HepG2 (cell line): ENCODE measurements around the gene TNFRSF6B. TPM values are rescaled to one million over a fixed set of nuclear protein-coding genes. Genes with fewer than 3 reads are reported as not detected.

Experiments
- ARNT ChIP-seq: fragments of 450-650 bp; IDR thresholded peaks from 2 replicates; pipeline ENCODE4 v1.6.1; 2017
- CREB1 ChIP-seq, 2 experiments: fragments of 450-650 bp in 1 of 2; IDR thresholded peaks; 2 replicates each; pipeline ENCODE4 v1.6.1; 2016 to 2017; ENCODE audit warnings: control low read depth in 1 of 2, mild to moderate bottlenecking in 1 of 2, missing compliant biosample characterization in 1 of 2, missing genetic modification characterization in 1 of 2
- ELF4 ChIP-seq: sonication (generic); formaldehyde crosslinking; IDR thresholded peaks from 2 replicates; pipeline ENCODE4 v1.5.0; 2020; ENCODE audit warnings: missing genetic modification reagents, mild to moderate bottlenecking, moderate library complexity, borderline replicate concordance
- HNRNPH1 ChIP-seq: fragments of 200-400 bp; formaldehyde crosslinking; optimal IDR thresholded peaks from 2 replicates; pipeline ENCODE3; 2017; ENCODE audit warnings: mild to moderate bottlenecking, low read depth, low read length
- POLR2A ChIP-seq, 2 experiments: IDR thresholded peaks; 2 replicates each; pipeline ENCODE4 v1.6.1; 2011; ENCODE audit warnings: low read depth in 2 of 2, low read length in 2 of 2, mild to moderate bottlenecking in 1 of 2, moderate library complexity in 1 of 2; ENCODE audit not compliant: insufficient read depth in 1 of 2
- RAD51 ChIP-seq: fragments of 450-650 bp; IDR thresholded peaks from 2 replicates; pipeline ENCODE4 v1.6.1; 2016; ENCODE audit warnings: borderline replicate concordance
- REPIN1 ChIP-seq: sonication (generic); formaldehyde crosslinking; IDR thresholded peaks from 2 replicates; pipeline ENCODE4 v1.8.0; 2022; ENCODE audit warnings: missing genetic modification reagents, low read depth, mild to moderate bottlenecking, borderline replicate concordance
- RFXAP ChIP-seq: sonication (generic); formaldehyde crosslinking; IDR thresholded peaks from 2 replicates; pipeline ENCODE4 v1.4.0; 2020; ENCODE audit warnings: missing genetic modification reagents, borderline replicate concordance
- THYN1 ChIP-seq: sonication (generic); formaldehyde crosslinking; IDR thresholded peaks from 2 replicates; pipeline ENCODE4 v1.8.1; 2023; ENCODE audit warnings: low read depth, mild to moderate bottlenecking, moderate library complexity, missing genetic modification reagents, borderline replicate concordance
- TSC22D2 ChIP-seq: sonication (generic); formaldehyde crosslinking; IDR thresholded peaks from 2 replicates; pipeline ENCODE4 v1.5.1; 2020; ENCODE audit warnings: missing genetic modification reagents, mild to moderate bottlenecking, borderline replicate concordance
- YY1 ChIP-seq: IDR thresholded peaks from 2 replicates; pipeline ENCODE4 v1.6.1; 2011; ENCODE audit warnings: low read length, low read depth, moderate library complexity, mild to moderate bottlenecking; ENCODE audit not compliant: insufficient read depth, insufficient replicate concordance
- ZMYM2 ChIP-seq: sonication (generic); formaldehyde crosslinking; IDR thresholded peaks from 2 replicates; pipeline ENCODE4 v1.8.0; 2022; ENCODE audit warnings: mild to moderate bottlenecking, missing genetic modification reagents
- ZNF337 ChIP-seq: sonication (generic); formaldehyde crosslinking; IDR thresholded peaks from 2 replicates; pipeline ENCODE4 v1.5.1; 2020; ENCODE audit warnings: missing genetic modification reagents, low read depth, mild to moderate bottlenecking, borderline replicate concordance
- ZNF34 ChIP-seq: sonication (generic); formaldehyde crosslinking; IDR thresholded peaks from 2 replicates; pipeline ENCODE4 v1.4.0; 2020; ENCODE audit warnings: mild to moderate bottlenecking, missing genetic modification reagents, borderline replicate concordance
- ZNF367 ChIP-seq: sonication (generic); formaldehyde crosslinking; IDR thresholded peaks from 2 replicates; pipeline ENCODE4 v1.4.0; 2020; ENCODE audit warnings: missing genetic modification reagents, borderline replicate concordance
- ZNF451 ChIP-seq: sonication (generic); formaldehyde crosslinking; IDR thresholded peaks from 2 replicates; pipeline ENCODE4 v1.5.0; 2020; ENCODE audit warnings: mild to moderate bottlenecking, missing genetic modification reagents
- ZNF569 ChIP-seq: sonication (generic); formaldehyde crosslinking; IDR thresholded peaks from 2 replicates; pipeline ENCODE4 v1.5.0; 2020; ENCODE audit warnings: mild to moderate bottlenecking, missing genetic modification reagents, moderate library complexity, borderline replicate concordance
- ZNF660 ChIP-seq: sonication (generic); formaldehyde crosslinking; IDR thresholded peaks from 2 replicates; pipeline ENCODE4 v1.5.1; 2020; ENCODE audit warnings: mild to moderate bottlenecking, low read depth, missing genetic modification reagents, borderline replicate concordance
- ZNF672 ChIP-seq: sonication (generic); formaldehyde crosslinking; IDR thresholded peaks from 2 replicates; pipeline ENCODE4 v1.8.1; 2022; ENCODE audit warnings: missing genetic modification reagents
- ZNF709 ChIP-seq: sonication (generic); formaldehyde crosslinking; IDR thresholded peaks from 2 replicates; pipeline ENCODE4 v1.5.0; 2020; ENCODE audit warnings: mild to moderate bottlenecking, missing genetic modification reagents
- ZNF737 ChIP-seq: sonication (generic); formaldehyde crosslinking; IDR thresholded peaks from 2 replicates; pipeline ENCODE4 v1.5.0; 2020; ENCODE audit warnings: missing genetic modification reagents, mild to moderate bottlenecking, borderline replicate concordance
- ZNF75D ChIP-seq: sonication (generic); formaldehyde crosslinking; IDR thresholded peaks from 2 replicates; pipeline ENCODE4 v1.8.1; 2023; ENCODE audit warnings: missing genetic modification reagents, mild to moderate bottlenecking, borderline replicate concordance
- polyA plus RNA-seq, 8 experiments: library from polyadenylated mRNA; depleted of rRNA in 3 of 8; stranded (reverse) in 7 of 8; unstranded in 1 of 8; fragments of >200 nt; fragmentation: Illumina TruSeq in 4 of 8; extraction: Trizol in 4 of 8; gene quantifications; 2 replicates each; pipeline versions ENCODE4 v1.2.1 to v1.2.3, GENCODE V29; 2011 to 2016; ENCODE audit warnings: low read depth in 4 of 8, missing spikeins in 1 of 8, mixed read lengths in 1 of 8; ENCODE audit not compliant: insufficient read depth in 1 of 8
- total RNA-seq, 5 experiments: library from RNA; depleted of rRNA; stranded (reverse); fragments of >200 nt; fragmentation: Illumina TruSeq; extraction: Trizol; gene quantifications; 2 replicates each; pipeline ENCODE4 v1.2.3, GENCODE V29; 2016; ENCODE audit warnings: low read depth in 1 of 5
- TF ChIP-seq, protein P1 (sequence below): sonication (generic); formaldehyde crosslinking; IDR thresholded peaks from 2 replicates; pipeline ENCODE4 v1.4.0; 2020; ENCODE audit warnings: missing genetic modification reagents, mild to moderate bottlenecking, borderline replicate concordance
- TF ChIP-seq, protein P2 (sequence below), 2 experiments: fragments of 450-650 bp in 1 of 2; sonication (generic) in 1 of 2; formaldehyde crosslinking; IDR thresholded peaks; 2 replicates each; pipeline versions ENCODE4 v1.5.0 to v1.8.0; 2020 to 2022; ENCODE audit warnings: mild to moderate bottlenecking in 1 of 2, missing genetic modification reagents in 1 of 2

TNFRSF6B gene
- total and polyA plus RNA-seq, 2 of the 13 experiments (the other 11 are each of a cell fraction or from before 2014, with no cell fraction given) = 0.24 TPM; not detected in 1

DNA sequence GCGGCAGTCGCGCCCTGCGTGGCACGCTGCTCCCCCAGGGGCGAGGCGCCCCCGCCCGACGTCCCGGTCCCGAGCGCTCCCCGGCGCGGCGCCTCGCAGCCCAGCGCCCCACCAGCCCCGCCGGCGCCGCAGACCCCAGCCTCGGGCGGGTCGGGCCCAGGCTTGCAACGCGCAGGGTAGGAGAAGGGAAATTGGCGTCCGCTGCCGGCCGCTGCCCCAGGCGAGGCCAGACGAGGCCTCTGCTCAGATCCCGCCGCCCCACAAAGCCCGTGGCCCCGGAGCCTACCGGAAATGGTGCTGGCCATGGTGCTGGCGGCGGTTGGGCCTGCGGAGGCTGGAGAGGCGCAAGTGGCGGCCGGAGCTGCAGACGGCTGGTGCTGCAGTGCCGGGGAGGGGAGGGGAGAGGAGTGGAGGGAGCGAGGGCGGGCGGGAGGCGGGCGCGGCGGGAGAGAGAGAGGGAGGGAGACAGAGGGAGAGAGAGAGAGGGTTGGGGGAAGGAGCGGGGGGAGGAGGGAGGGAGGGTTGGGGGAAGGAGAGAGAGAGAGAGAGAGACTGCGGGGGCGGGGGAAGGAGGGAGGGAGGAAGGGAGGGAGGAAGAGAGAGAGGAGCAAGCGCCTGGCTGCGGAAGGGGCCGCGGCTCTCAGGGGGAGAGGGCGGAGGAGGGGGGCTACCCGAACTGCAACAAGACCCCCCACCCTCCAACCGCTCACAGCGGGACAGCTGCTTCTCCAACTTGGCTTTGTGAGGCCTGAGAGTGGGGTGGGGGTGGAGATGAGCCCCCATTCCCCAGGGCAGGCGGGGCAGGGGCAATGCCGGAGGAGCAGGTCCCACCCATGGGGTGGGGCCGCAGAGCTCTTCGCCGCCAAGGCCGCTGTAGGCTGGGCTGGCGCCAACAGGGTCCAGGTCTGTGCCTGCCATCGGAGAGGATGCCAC is 43.1 kb upstream of the TNFRSF6B start, which contains the start of gene STMN3 (continued):
- TF ChIP-seq ZNF660 (CRISPR knock-in tag) (peak; percentile 96; the same call in 1 of the 2 replicates), ZNF709 (CRISPR knock-in tag) (peak; percentile 95), ELF4 (peak; percentile 77; the same call in 1 of the 2 replicates), ZNF737 (no peak), ZNF672 (CRISPR knock-in tag) (peak; percentile 92; the same call in 1 of the 2 replicates), YY1 (peak; percentile 72), TSC22D2 (CRISPR knock-in tag) (peak; percentile 99), ZNF34 (peak; percentile 88; the same call in 1 of the 2 replicates), THYN1 (no peak), POLR2A (IDR thresholded peaks at IDR 0.05; ENCODE audit: insufficient read depth in 1 of 2, low read depth in 2 of 2, low read length in 2 of 2) (peak in 1 of 2 experiments; percentile 66; a peak in 2 of 4 replicates), ZNF451 (CRISPR knock-in tag) (peak; percentile 95), REPIN1 (peak; percentile 91), RAD51 (no peak), CREB1 (IDR thresholded peaks at IDR 0.05) (no peak), CREB1 (CRISPR knock-in tag; IDR thresholded peaks at IDR 0.05) (no peak), ZNF337 (CRISPR knock-in tag) (peak; percentile 92; the same call in 1 of the 2 replicates), RFXAP (peak; percentile 88; the same call in 1 of the 2 replicates), ZNF367 (CRISPR knock-in tag) (peak; percentile 86; the same call in 1 of the 2 replicates), ZMYM2 (CRISPR knock-in tag) (peak; percentile 79), ZNF75D (CRISPR knock-in tag) (no peak), ZNF569 (CRISPR knock-in tag) (no peak), ARNT (no peak), HNRNPH1 (no peak)
- TF ChIP-seq, protein P1, sequence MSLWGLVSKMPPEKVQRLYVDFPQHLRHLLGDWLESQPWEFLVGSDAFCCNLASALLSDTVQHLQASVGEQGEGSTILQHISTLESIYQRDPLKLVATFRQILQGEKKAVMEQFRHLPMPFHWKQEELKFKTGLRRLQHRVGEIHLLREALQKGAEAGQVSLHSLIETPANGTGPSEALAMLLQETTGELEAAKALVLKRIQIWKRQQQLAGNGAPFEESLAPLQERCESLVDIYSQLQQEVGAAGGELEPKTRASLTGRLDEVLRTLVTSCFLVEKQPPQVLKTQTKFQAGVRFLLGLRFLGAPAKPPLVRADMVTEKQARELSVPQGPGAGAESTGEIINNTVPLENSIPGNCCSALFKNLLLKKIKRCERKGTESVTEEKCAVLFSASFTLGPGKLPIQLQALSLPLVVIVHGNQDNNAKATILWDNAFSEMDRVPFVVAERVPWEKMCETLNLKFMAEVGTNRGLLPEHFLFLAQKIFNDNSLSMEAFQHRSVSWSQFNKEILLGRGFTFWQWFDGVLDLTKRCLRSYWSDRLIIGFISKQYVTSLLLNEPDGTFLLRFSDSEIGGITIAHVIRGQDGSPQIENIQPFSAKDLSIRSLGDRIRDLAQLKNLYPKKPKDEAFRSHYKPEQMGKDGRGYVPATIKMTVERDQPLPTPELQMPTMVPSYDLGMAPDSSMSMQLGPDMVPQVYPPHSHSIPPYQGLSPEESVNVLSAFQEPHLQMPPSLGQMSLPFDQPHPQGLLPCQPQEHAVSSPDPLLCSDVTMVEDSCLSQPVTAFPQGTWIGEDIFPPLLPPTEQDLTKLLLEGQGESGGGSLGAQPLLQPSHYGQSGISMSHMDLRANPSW = no peak
- TF ChIP-seq, protein P2, sequence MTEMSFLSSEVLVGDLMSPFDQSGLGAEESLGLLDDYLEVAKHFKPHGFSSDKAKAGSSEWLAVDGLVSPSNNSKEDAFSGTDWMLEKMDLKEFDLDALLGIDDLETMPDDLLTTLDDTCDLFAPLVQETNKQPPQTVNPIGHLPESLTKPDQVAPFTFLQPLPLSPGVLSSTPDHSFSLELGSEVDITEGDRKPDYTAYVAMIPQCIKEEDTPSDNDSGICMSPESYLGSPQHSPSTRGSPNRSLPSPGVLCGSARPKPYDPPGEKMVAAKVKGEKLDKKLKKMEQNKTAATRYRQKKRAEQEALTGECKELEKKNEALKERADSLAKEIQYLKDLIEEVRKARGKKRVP (CRISPR knock-in tag; IDR thresholded peaks at IDR 0.05) = peak in 1 of 2 experiments; percentile 79; a peak in 2 of 4 replicates
